H9 (cell line): Measurements from ENCODE around the gene MYCN. TPM values are rescaled to one million over a fixed set of nuclear protein-coding genes. Genes with fewer than 3 reads are reported as not detected.

Experiments
- DNase-seq: peaks from one replicate; pipeline ENCODE4 v3.0.0-alpha.2; 2017
- H2AFZ ChIP-seq: one replicate; pipeline ENCODE4 v1.6.1; 2013; ENCODE audit warnings: mild to moderate bottlenecking, low read length, control low read depth, moderate library complexity
- H2AK5ac ChIP-seq: 2 replicates; pipeline ENCODE4 v1.6.1; 2013; ENCODE audit warnings: low read length, control low read depth, mixed read lengths; ENCODE audit not compliant: insufficient read length
- H2BK120ac ChIP-seq: one replicate; pipeline ENCODE4 v1.6.1; 2013; ENCODE audit warnings: low read depth, mild to moderate bottlenecking, low read length, control low read depth, inconsistent platforms; ENCODE audit not compliant: poor library complexity, severe bottlenecking
- H2BK12ac ChIP-seq: 2 replicates; pipeline ENCODE4 v1.6.1; 2013; ENCODE audit warnings: low read length, control low read depth, mixed read lengths, low read depth; ENCODE audit not compliant: insufficient read length
- H2BK15ac ChIP-seq: 2 replicates; pipeline ENCODE4 v1.6.1; 2013; ENCODE audit warnings: low read depth, low read length, control low read depth
- H2BK20ac ChIP-seq: one replicate; pipeline ENCODE4 v1.6.1; 2013; ENCODE audit warnings: low read depth, mild to moderate bottlenecking, low read length, control low read depth, inconsistent platforms; ENCODE audit not compliant: poor library complexity, severe bottlenecking
- H2BK5ac ChIP-seq: 2 replicates; pipeline ENCODE4 v1.6.1; 2013; ENCODE audit warnings: low read length, control low read depth, mixed read lengths; ENCODE audit not compliant: insufficient read length
- H3K14ac ChIP-seq: 2 replicates; pipeline ENCODE4 v1.6.1; 2013; ENCODE audit warnings: low read length, control low read depth; ENCODE audit not compliant: insufficient read depth
- H3K18ac ChIP-seq: 2 replicates; pipeline ENCODE4 v1.6.1; 2013; ENCODE audit warnings: low read depth, mild to moderate bottlenecking, mixed read lengths, low read length, control low read depth; ENCODE audit not compliant: insufficient read length
- H3K23ac ChIP-seq: 2 replicates; pipeline ENCODE4 v1.6.1; 2013; ENCODE audit warnings: low read length, control low read depth, mixed read lengths, low read depth; ENCODE audit not compliant: insufficient read length
- H3K23me2 ChIP-seq: 2 replicates; pipeline ENCODE4 v1.6.1; 2013; ENCODE audit warnings: low read depth, mild to moderate bottlenecking, mixed read lengths, low read length, control low read depth; ENCODE audit not compliant: insufficient read length, poor library complexity, severe bottlenecking
- H3K27ac ChIP-seq: 2 replicates; pipeline ENCODE4 v1.5.1; 2013; ENCODE audit warnings: low read length, control low read depth, mixed read lengths, low read depth; ENCODE audit not compliant: insufficient read length
- H3K27me3 ChIP-seq: 2 replicates; pipeline ENCODE4 v1.6.1; 2013; ENCODE audit warnings: low read length, control low read depth, inconsistent platforms; ENCODE audit not compliant: insufficient read depth
- H3K4ac ChIP-seq: 2 replicates; pipeline ENCODE4 v1.6.1; 2013; ENCODE audit warnings: low read depth, mild to moderate bottlenecking, control low read depth, inconsistent platforms, low read length, moderate library complexity
- H3K4me1 ChIP-seq: 2 replicates; pipeline ENCODE4 v1.6.1; 2013; ENCODE audit warnings: low read length, control low read depth, inconsistent platforms; ENCODE audit not compliant: insufficient read depth
- H3K4me2 ChIP-seq: 2 replicates; pipeline ENCODE4 v1.6.1; 2013; ENCODE audit warnings: low read length, control low read depth, mixed read lengths; ENCODE audit not compliant: insufficient read length, insufficient read depth
- H3K56ac ChIP-seq: 2 replicates; pipeline ENCODE4 v1.6.1; 2013; ENCODE audit warnings: low read depth, mild to moderate bottlenecking, mixed read lengths, low read length, control low read depth; ENCODE audit not compliant: insufficient read length
- H3K79me1 ChIP-seq: 2 replicates; pipeline ENCODE4 v1.6.1; 2013; ENCODE audit warnings: low read depth, mild to moderate bottlenecking, moderate library complexity, low read length, control low read depth, inconsistent platforms; ENCODE audit not compliant: insufficient read depth, poor library complexity, severe bottlenecking
- H3K79me2 ChIP-seq: 2 replicates; pipeline ENCODE4 v1.6.1; 2013; ENCODE audit warnings: low read length, control low read depth, inconsistent platforms; ENCODE audit not compliant: insufficient read depth
- H3K9ac ChIP-seq: 2 replicates; pipeline ENCODE4 v1.6.1; 2013; ENCODE audit warnings: low read length, control low read depth, mixed read lengths; ENCODE audit not compliant: insufficient read length; ENCODE audit errors: extremely low read depth
- H3K9me3 ChIP-seq: one replicate; pipeline ENCODE4 v1.6.1; 2013; ENCODE audit warnings: low read depth, low read length, inconsistent platforms; ENCODE audit not compliant: control insufficient read depth
- H3T11ph ChIP-seq: one replicate; pipeline ENCODE4 v1.6.1; 2013; ENCODE audit warnings: mild to moderate bottlenecking, low read length, control low read depth, inconsistent platforms
- H4K20me1 ChIP-seq: one replicate; pipeline ENCODE4 v1.6.1; 2013; ENCODE audit not compliant: control insufficient read depth, insufficient read length, insufficient read depth
- H4K5ac ChIP-seq: 2 replicates; pipeline ENCODE4 v1.6.1; 2013; ENCODE audit warnings: low read depth, mild to moderate bottlenecking, mixed read lengths, low read length, control low read depth; ENCODE audit not compliant: insufficient read length
- H4K8ac ChIP-seq: replicated peaks from 2 replicates; pipeline ENCODE4 v1.6.1; 2013; ENCODE audit warnings: low read length, control low read depth, mixed read lengths, low read depth; ENCODE audit not compliant: insufficient read length
- H4K91ac ChIP-seq: 2 replicates; pipeline ENCODE4 v1.6.1; 2013; ENCODE audit warnings: low read depth, mild to moderate bottlenecking, moderate library complexity, mixed read lengths, low read length, control low read depth; ENCODE audit not compliant: insufficient read length
- H3K27ac Mint-ChIP-seq, 3 experiments: 2 replicates in 2 of 3; 3 replicates in 1 of 3; pipeline ENCODE4 v1.8.0; 2020 to 2021; ENCODE audit warnings: mixed read lengths in 3 of 3, mild to moderate bottlenecking in 1 of 3, moderate library complexity in 1 of 3
- H3K27me3 Mint-ChIP-seq: 2 replicates; pipeline ENCODE4 v1.8.0; 2021; ENCODE audit warnings: low read depth, mild to moderate bottlenecking, moderate library complexity, mixed read lengths
- H3K36me3 Mint-ChIP-seq, 3 experiments: 2 replicates in 2 of 3; 3 replicates in 1 of 3; pipeline ENCODE4 v1.8.0; 2020 to 2021; ENCODE audit warnings: low read depth in 3 of 3, mixed read lengths in 3 of 3; ENCODE audit not compliant: insufficient read depth in 1 of 3
- H3K4me1 Mint-ChIP-seq, 2 experiments: 2 replicates each; pipeline ENCODE4 v1.8.0; 2020; ENCODE audit warnings: mixed read lengths in 2 of 2
- H3K4me3 Mint-ChIP-seq, 2 experiments: 2 replicates in 1 of 2; 3 replicates in 1 of 2; pipeline ENCODE4 v1.8.0; 2020 to 2021; ENCODE audit warnings: mild to moderate bottlenecking in 2 of 2, mixed read lengths in 2 of 2, moderate library complexity in 1 of 2
- H3K9me3 Mint-ChIP-seq, 2 experiments: 2 replicates in 1 of 2; 3 replicates in 1 of 2; pipeline ENCODE4 v1.8.0; 2020; ENCODE audit warnings: mild to moderate bottlenecking in 2 of 2, mixed read lengths in 2 of 2, moderate library complexity in 1 of 2
- WGBS: extraction: QIAGEN DNeasy Blood & Tissue Kit; methylation state at CpG from one replicate; pipeline ENCODE4 v1.1.7; 2013; ENCODE audit warnings: missing lambda C conversion rate, low lambda C conversion rate, mixed read lengths; ENCODE audit not compliant: insufficient read length; ENCODE audit errors: extremely low coverage; 5-methylcytosine and 5-hydroxymethylcytosine counted together
- total RNA-seq: library from RNA; stranded (reverse); gene quantifications from 2 replicates; pipeline ENCODE4 v1.2.1, GENCODE V29; 2021
- TF ChIP-seq, protein P1 (sequence below): fragments of 200-600 bp; sonication (generic); conservative IDR thresholded peaks from 3 replicates; pipeline ENCODE4 v1.8.0; 2021; ENCODE audit warnings: antibody characterized with exemption, mild to moderate bottlenecking

MYCN gene
- total RNA-seq, 1 experiment from 2014 or later = 100.0 TPM

DNA sequence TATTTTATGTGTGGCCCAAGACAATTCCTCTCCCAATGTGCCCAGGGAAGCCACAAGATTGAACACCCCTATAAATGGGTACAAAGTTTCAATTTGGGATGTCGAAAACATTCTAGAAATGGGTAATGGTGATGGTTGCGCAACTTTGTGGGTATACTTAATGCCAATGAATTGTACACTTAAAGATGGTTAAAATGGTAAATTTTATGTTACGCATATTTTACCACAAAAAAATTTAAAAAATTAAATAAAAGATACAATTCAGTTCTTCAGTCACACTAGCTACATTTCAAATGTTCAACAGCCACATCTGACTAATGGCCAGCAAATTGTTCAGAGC is 34.9 kb downstream of the MYCN start:
- no peaks in the 10 kb centered on the region for H3K27me3 ChIP-seq
- H3T11ph ChIP-seq = no peak overlapping the region
- H2BK120ac ChIP-seq = no peak overlapping the region
- H3K14ac ChIP-seq = no peak overlapping the region
- no peak overlapping the region for H2AFZ ChIP-seq
- no peak overlapping the region for H4K91ac ChIP-seq
- WGBS = no CpG with 5 or more reads among the region's 3 CpGs
- H3K27me3 Mint-ChIP-seq = no peaks in the 10 kb centered on the region; the same call in 1 of the 2 replicates
- H3K27ac ChIP-seq = no peak overlapping the region
- no peaks in the 10 kb centered on the region for H3K79me1 ChIP-seq
- H3K9me3 Mint-ChIP-seq = peaks cover 0 to 3% of the 10 kb centered on the region in 2 experiments; a peak in 1 of 5 replicates
- no peak overlapping the region for H3K4me3 Mint-ChIP-seq
- no peak overlapping the region for H3K4ac ChIP-seq
- H4K5ac ChIP-seq = no peak overlapping the region
- H3K27ac Mint-ChIP-seq = no peak overlapping the region
- TF ChIP-seq, protein P1, sequence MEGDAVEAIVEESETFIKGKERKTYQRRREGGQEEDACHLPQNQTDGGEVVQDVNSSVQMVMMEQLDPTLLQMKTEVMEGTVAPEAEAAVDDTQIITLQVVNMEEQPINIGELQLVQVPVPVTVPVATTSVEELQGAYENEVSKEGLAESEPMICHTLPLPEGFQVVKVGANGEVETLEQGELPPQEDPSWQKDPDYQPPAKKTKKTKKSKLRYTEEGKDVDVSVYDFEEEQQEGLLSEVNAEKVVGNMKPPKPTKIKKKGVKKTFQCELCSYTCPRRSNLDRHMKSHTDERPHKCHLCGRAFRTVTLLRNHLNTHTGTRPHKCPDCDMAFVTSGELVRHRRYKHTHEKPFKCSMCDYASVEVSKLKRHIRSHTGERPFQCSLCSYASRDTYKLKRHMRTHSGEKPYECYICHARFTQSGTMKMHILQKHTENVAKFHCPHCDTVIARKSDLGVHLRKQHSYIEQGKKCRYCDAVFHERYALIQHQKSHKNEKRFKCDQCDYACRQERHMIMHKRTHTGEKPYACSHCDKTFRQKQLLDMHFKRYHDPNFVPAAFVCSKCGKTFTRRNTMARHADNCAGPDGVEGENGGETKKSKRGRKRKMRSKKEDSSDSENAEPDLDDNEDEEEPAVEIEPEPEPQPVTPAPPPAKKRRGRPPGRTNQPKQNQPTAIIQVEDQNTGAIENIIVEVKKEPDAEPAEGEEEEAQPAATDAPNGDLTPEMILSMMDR = no peak
- peaks cover 0 to 4% (median 0%) of the 10 kb centered on the region in 3 experiments; a peak in 1 of 7 replicates for H3K36me3 Mint-ChIP-seq
- peaks cover 59 to 67% of the 10 kb centered on the region in 2 experiments for H3K4me1 Mint-ChIP-seq
- DNase-seq = no peak
- no peak overlapping the region for H4K8ac ChIP-seq
- H3K18ac ChIP-seq = no peak overlapping the region
- H2BK20ac ChIP-seq = no peak overlapping the region
- no peaks in the 10 kb centered on the region for H3K9me3 ChIP-seq
- H3K23me2 ChIP-seq = peaks cover 3% of the 10 kb centered on the region
- H3K23ac ChIP-seq = no peak overlapping the region
- H2BK5ac ChIP-seq = no peak overlapping the region
- H3K4me1 ChIP-seq = no peaks in the 10 kb centered on the region; the same call in 1 of the 2 replicates
- H2BK15ac ChIP-seq = no peak overlapping the region
- H3K56ac ChIP-seq = no peak overlapping the region
- H3K4me2 ChIP-seq = no peak overlapping the region
- H4K20me1 ChIP-seq = no peaks in the 10 kb centered on the region
- H2AK5ac ChIP-seq = no peak overlapping the region
- H3K79me2 ChIP-seq = no peaks in the 10 kb centered on the region
- H3K9ac ChIP-seq = no peak overlapping the region
- H2BK12ac ChIP-seq = no peak overlapping the region
